Inflammatory macrophage treated with lipopolysaccharide for 4 hours (primary cell): ENCODE results near the gene MAGED2.
"Not testable (repeated sequence)": the region's sequence is repeated elsewhere in the genome, so short reads cannot be mapped to it uniquely, and the experiment has no call there.

Experiments used
- DNase-seq: peaks from one replicate; pipeline ENCODE4 v3.0.0-alpha.2; 2020

Gene MAGED2

DNA sequence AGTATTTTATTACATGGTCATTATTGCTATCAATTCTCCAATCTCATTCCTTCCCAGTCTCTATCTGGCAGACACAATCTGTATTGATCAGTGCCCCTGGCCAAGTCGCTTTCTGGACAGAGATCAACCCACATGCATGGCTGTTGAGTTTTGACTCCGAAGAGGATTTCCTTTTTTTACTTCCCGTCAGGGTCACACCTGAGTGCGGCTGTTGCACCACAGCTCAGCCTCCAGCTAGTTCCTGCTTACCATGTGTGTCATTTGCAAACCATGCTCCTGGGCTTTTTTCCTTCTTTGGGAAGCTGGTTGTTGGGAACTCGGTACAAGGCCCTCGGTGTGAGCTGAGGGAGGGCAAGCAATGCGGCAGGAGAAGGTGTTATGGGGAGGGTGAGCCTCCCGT is 11.7 kb downstream of the MAGED2 start:
- no peak for DNase-seq

DNA sequence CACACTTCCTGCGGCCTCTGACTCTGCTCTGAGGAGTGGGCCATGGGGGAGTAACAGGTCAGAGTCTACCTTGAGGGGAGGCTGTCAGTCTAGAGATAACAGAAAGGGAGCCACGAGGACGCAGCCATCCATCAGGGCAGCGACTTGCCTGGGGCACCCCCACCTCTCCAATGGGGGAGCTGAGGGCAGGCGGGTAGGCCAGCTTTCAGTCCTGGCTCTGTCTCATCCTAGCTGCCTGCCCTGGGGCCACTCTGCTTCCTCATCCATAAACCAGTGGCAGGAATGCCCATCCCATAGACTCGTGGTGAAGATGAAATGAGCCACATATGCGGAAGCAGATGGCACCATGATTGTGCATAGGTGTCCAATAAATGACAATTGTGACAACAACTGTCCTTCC is 13.2 kb downstream of the MAGED2 start:
- no peak for DNase-seq

- DNase-seq: no peak
Observed at GRCh38 chrX:54821310-54821709, 13.8 kb downstream of the MAGED2 start.

DNA sequence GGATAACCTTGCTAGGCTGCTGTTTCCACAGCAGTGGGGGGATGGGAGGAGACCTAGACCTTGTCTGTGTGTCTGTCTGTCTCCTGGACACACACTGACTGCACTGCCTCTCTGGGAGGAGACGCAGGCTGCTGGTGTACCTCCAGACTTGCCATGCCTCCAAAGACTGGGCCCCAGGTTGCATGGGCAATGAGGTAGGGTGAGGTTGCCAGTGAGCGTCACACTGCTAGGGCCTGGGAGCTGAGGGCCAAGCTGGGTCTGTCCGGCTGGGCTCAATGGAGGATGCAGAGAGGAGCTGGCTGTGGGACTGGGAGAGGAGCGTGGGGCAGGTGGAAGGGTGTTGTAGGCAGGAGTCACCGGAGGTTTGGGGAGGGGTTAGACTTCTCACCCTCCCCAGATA is 16.6 kb downstream of the MAGED2 start:
- no peak for DNase-seq

DNA sequence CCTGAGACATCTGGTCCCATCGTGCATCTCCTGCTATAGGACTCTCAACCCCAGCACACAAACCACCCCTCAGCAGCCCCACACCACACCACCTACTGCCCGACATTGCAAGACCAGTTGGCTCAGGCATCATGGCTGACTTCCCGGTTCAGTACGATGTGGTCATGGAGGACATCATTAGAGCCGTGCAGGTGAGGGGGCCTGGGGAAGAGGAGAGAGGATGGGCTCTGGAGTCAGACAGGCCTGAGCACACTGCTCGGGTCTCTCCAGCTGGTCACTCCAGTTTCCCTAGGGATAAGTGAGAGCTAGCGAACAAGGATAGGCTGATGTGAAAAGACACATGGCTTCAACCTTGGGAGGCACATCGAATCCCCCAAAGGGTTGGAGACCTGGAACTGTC is 17.2 kb downstream of the MAGED2 start:
- no peak for DNase-seq

DNA sequence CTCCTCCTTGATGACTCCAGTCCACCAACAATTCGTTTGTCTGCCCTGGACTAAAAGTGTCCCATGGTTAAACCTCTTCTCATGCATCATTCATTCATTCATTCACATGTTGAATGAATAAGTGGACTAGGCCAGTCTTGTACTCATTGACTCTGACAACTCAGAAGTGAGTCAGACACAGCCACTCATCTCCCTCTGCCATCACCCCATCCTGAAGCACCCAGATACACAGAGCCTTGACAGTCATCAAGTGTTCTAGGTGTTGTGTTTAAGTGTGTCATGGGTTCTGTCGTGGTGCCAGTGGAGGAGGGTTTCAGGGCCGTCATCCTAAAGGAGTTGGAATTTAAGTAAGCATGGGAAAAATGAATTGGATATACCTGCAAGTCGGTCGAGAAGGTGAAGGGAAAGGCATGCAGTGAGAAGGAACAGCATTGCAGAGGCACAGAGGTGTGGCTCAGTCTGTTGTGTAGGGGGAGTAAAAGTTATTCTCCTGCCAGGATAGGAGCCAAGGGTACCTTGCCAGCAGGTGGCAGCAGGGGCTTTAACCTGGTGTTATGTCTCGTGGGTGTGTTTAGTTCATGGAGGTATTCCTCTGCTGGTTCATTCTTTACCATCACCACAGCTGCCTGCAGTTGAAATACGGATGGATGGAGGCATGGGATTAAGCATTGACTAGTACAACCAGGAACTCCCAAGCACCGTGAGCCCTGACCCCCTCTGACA is 18.3 kb downstream of the MAGED2 start:
- no peak for DNase-seq

DNA sequence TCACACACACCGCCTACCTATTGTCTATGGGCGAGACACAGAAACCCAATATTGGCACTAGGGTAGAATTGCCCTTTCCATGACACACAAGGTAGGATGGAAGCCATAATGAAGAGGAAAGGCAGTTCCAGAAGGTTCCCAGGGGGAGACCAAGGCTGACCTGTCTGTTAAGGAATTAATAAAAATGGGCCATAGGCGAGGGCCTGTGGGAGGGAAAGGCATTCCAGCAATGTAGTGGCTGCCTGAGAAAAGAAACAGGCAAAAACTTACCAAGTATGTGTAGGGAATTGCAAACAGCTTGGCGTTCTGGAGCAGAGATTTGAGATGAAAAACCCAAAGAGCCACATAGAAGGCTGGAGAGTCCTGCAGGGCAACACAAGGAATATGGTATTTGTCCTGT is 19.1 kb downstream of the MAGED2 start:
- no peak for DNase-seq

GRCh38 chrX:54838583-54838982 is 31.0 kb downstream of the MAGED2 start:
- DNase-seq: no peak

- DNase-seq: not testable (repeated sequence)
Observed at GRCh38 chrX:54841184-54841874, 33.8 kb downstream of the MAGED2 start.

GRCh38 chrX:54842607-54843006 is 35.1 kb downstream of the MAGED2 start:
- DNase-seq: no peak

DNA sequence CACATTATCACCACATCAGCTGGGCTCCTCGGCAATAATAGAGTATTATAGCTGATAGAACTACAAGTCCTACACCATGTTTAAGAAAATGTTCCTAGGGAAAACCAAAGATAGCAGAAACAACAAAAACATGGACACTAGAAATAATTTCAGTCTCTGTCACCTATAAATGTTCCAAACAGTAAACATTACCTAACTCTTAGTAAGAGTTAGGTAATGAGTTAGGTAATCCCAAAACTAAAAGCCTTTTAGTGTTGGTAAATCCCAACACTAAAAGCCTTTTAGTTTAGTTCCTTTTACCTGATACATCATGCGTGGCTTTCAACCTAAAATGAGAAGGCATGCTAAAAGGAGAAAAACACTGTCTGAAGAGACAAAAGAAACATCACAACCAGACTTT is 35.5 kb downstream of the MAGED2 start:
- DNase-seq: no peak

DNA sequence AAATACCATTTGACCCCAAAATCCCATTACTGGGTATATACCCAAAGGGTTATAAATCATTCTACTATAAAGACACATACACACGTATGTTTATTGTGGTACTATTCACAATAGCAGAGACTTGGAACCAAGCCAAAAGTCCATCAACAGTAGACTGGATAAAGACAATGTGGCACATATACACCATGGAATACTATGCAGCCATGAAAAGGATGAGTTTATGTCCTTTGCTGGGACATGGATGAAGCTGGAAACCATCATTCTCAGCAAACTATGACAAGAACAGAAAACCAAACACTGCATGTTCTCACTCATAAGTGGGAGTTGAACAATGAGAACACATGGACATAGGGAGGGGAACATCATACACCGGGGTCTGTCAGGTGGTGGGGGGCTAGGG is 40.2 kb downstream of the MAGED2 start:
- not testable (repeated sequence) for DNase-seq

DNA sequence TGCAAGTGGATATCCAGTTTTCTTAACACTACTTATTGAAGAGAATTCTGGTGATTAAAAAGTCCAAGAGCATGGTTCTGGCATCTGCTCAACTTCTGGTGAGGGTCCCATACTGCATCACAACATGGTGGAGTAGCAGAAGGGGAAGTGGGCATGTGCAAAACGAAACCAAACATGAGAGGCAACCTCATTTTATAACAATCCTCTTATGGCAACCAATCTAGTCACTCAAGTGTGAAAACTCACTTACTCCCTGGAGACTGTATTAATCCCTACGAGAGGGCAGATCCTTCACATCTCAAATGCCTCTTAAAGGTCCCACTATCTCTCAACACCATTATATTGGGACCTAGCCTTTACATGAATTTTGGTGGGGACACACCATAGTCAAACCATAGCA is 57.7 kb downstream of the MAGED2 start:
- DNase-seq: no peak
